Measurements from ENCODE around the gene CYP2D6. TPM values are rescaled to one million over a fixed set of nuclear protein-coding genes. Genes with fewer than 3 reads are reported as not detected.

CYP2D6 gene
- total RNA-seq, 1 donor from 2014 or later: 0.91 TPM

DNA sequence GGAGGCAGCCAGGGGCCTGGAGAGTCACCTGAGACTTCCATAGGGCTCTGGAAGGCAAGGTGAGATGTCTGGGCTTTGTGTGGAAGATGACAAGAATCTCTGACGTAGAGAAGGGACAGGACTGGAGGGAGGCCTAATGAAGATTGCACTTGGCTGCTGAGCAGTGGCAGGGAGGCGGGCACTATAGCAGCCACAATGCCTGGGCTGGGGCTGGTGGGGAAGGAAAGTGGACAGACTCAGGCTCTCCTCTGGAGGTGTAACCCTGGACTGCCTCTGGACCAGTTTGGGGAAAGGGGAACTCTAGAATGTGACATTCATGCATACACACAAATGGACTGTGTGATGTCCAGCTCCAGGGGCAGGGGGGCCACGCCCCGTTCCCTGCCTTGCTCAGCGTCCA lies 34.3 kb upstream of the CYP2D6 start:
- H3K27ac ChIP-seq (ENCODE audit: low read depth, low read length): no peak overlapping the region
- no peak overlapping the region for H3K4me2 ChIP-seq (ENCODE audit: low read length)
- H3K36me3 Mint-ChIP-seq (ENCODE audit: low read depth, unreplicated experiment): peaks cover 3% of the 10 kb centered on the region
- peaks cover 43% of the 10 kb centered on the region for H4K20me1 ChIP-seq (ENCODE audit: insufficient read depth, low read length)
- H3K27ac Mint-ChIP-seq (ENCODE audit: unreplicated experiment): no peak overlapping the region
- DNase-seq (ENCODE audit: low read depth) (no peak), FAIRE-seq (no peak)
- H3K9me3 Mint-ChIP-seq (ENCODE audit: unreplicated experiment): no peaks in the 10 kb centered on the region
- no peak overlapping the region for H3K4me3 Mint-ChIP-seq (ENCODE audit: unreplicated experiment)
- H3K4me1 Mint-ChIP-seq (ENCODE audit: low read depth, unreplicated experiment): peaks cover 1% of the 10 kb centered on the region
- H3K9ac ChIP-seq (ENCODE audit: low read length): no peak overlapping the region
- H3K36me3 ChIP-seq (ENCODE audit: insufficient read depth, low read length): no peaks in the 10 kb centered on the region
- H3K79me2 ChIP-seq (ENCODE audit: insufficient read depth, low read length): no peaks in the 10 kb centered on the region
- no peak overlapping the region for H2AFZ ChIP-seq (ENCODE audit: low read depth, low read length)
- no peaks in the 10 kb centered on the region for H3K27me3 Mint-ChIP-seq (ENCODE audit: low read depth, unreplicated experiment)
- TF ChIP-seq CTCF (IDR thresholded peaks at IDR 0.05; ENCODE audit: insufficient read depth, low read depth, low read length) (no peak), EZH2 (IDR thresholded peaks at IDR 0.05; ENCODE audit: insufficient read depth, low read length) (no peak)
- no peak overlapping the region for H3K4me3 ChIP-seq (ENCODE audit: insufficient read depth, low read depth, low read length)
- H3K4me1 ChIP-seq (ENCODE audit: insufficient read depth, low read length): no peaks in the 10 kb centered on the region
- no peaks in the 10 kb centered on the region for H3K27me3 ChIP-seq (ENCODE audit: insufficient read depth, low read length)
- H3K9me3 ChIP-seq (ENCODE audit: insufficient read depth, low read depth, low read length): no peaks in the 10 kb centered on the region

- no peak for TF ChIP-seq EZH2 (IDR thresholded peaks at IDR 0.05; ENCODE audit: insufficient read depth, low read length)
- Mint-ChIP-seq H3K36me3 (ENCODE audit: low read depth, unreplicated experiment) (peaks cover 10% of the 10 kb centered on the region), H3K4me1 (ENCODE audit: low read depth, unreplicated experiment) (no peaks in the 10 kb centered on the region), H3K27ac (ENCODE audit: unreplicated experiment) (no peak overlapping the region), H3K4me3 (ENCODE audit: unreplicated experiment) (no peak overlapping the region), H3K27me3 (ENCODE audit: low read depth, unreplicated experiment) (no peaks in the 10 kb centered on the region), H3K9me3 (ENCODE audit: unreplicated experiment) (no peaks in the 10 kb centered on the region)
- H2AFZ ChIP-seq (ENCODE audit: low read depth, low read length): no peak overlapping the region
- H3K4me3 ChIP-seq (ENCODE audit: insufficient read depth, low read depth, low read length): no peak overlapping the region
- H3K9me3 ChIP-seq (ENCODE audit: insufficient read depth, low read depth, low read length): no peaks in the 10 kb centered on the region
- no peaks in the 10 kb centered on the region for H3K4me1 ChIP-seq (ENCODE audit: insufficient read depth, low read length)
- no peak for DNase-seq (ENCODE audit: low read depth)
- H3K9ac ChIP-seq (ENCODE audit: low read length): no peak overlapping the region
- no peaks in the 10 kb centered on the region for H3K79me2 ChIP-seq (ENCODE audit: insufficient read depth, low read length)
- no peaks in the 10 kb centered on the region for H3K36me3 ChIP-seq (ENCODE audit: insufficient read depth, low read length)
- H4K20me1 ChIP-seq (ENCODE audit: insufficient read depth, low read length): peaks cover 31% of the 10 kb centered on the region
- no peak overlapping the region for H3K27ac ChIP-seq (ENCODE audit: low read depth, low read length)
- H3K4me2 ChIP-seq (ENCODE audit: low read length): no peak overlapping the region
- no peak for FAIRE-seq
- H3K27me3 ChIP-seq (ENCODE audit: insufficient read depth, low read length): no peaks in the 10 kb centered on the region
These were observed 32.9 kb upstream of the CYP2D6 start for GRCh38 chr22:42163515-42163914.

GRCh38 chr22:42162728-42163489 lies 32.3 kb upstream of the CYP2D6 start:
- DNase-seq (ENCODE audit: low read depth) (no peak), FAIRE-seq (no peak)
- Histone ChIP-seq H2AFZ (ENCODE audit: low read depth, low read length) (no peak overlapping the region), H3K9ac (ENCODE audit: low read length) (no peak overlapping the region), H3K79me2 (ENCODE audit: insufficient read depth, low read length) (no peaks in the 10 kb centered on the region), H3K27ac (ENCODE audit: low read depth, low read length) (no peak overlapping the region), H3K36me3 (ENCODE audit: insufficient read depth, low read length) (no peaks in the 10 kb centered on the region), H3K4me2 (ENCODE audit: low read length) (no peak overlapping the region), H3K4me3 (ENCODE audit: insufficient read depth, low read depth, low read length) (no peak overlapping the region), H3K9me3 (ENCODE audit: insufficient read depth, low read depth, low read length) (no peaks in the 10 kb centered on the region), H3K27me3 (ENCODE audit: insufficient read depth, low read length) (no peaks in the 10 kb centered on the region), H3K4me1 (ENCODE audit: insufficient read depth, low read length) (no peaks in the 10 kb centered on the region), H4K20me1 (ENCODE audit: insufficient read depth, low read length) (peaks cover 25% of the 10 kb centered on the region)
- no peaks in the 10 kb centered on the region for H3K4me1 Mint-ChIP-seq (ENCODE audit: low read depth, unreplicated experiment)
- H3K4me3 Mint-ChIP-seq (ENCODE audit: unreplicated experiment): no peak overlapping the region
- H3K9me3 Mint-ChIP-seq (ENCODE audit: unreplicated experiment): no peaks in the 10 kb centered on the region
- H3K36me3 Mint-ChIP-seq (ENCODE audit: low read depth, unreplicated experiment): peaks cover 10% of the 10 kb centered on the region
- TF ChIP-seq CTCF (IDR thresholded peaks at IDR 0.05; ENCODE audit: insufficient read depth, low read depth, low read length) (no peak), EZH2 (IDR thresholded peaks at IDR 0.05; ENCODE audit: insufficient read depth, low read length) (no peak)
- H3K27me3 Mint-ChIP-seq (ENCODE audit: low read depth, unreplicated experiment): no peaks in the 10 kb centered on the region
- no peak overlapping the region for H3K27ac Mint-ChIP-seq (ENCODE audit: unreplicated experiment)

Measured in astrocyte (in vitro differentiated cells and primary cell).